H1 (cell line): ENCODE data around the gene LRRC74A. TPM values are rescaled to one million over a fixed set of nuclear protein-coding genes. Genes with fewer than 3 reads are reported as not detected.

ENCODE experiments used
- CTCF ChIA-PET: fragments of 300-600 bp; sonication (Branson Sonifier 250); formaldehyde crosslinking; loops from one replicate; lab custom pipeline; 2021; ENCODE audit not compliant: partially characterized antibody; lab: Charles Lee
- POLR2A ChIA-PET: fragments of 300-600 bp; sonication (Branson Sonifier 250); formaldehyde crosslinking; loops from one replicate; lab custom pipeline; 2021; ENCODE audit warnings: inconsistent platforms; ENCODE audit not compliant: partially characterized antibody; lab: Charles Lee
- DNase-seq, 2 experiments: peaks; one replicate each; pipeline versions ENCODE4 v3.0.0 to v3.0.0-alpha.2; 2010 to 2022; ENCODE audit warnings: low spot score in 2 of 2, low read depth in 1 of 2, mixed read lengths in 1 of 2
- FAIRE-seq: peaks from 2 replicates; lab custom pipeline; 2011; peaks lifted over from hg19 to GRCh38; lab: Jason Lieb, UNC
- H2AFZ ChIP-seq: 2 replicates; pipeline ENCODE4 v1.8.1; 2012; ENCODE audit warnings: low read length, inconsistent platforms
- H2AK5ac ChIP-seq: 2 replicates; pipeline ENCODE4 v1.6.1; 2013; ENCODE audit warnings: low read depth, low read length
- H2BK120ac ChIP-seq: replicated peaks from 2 replicates; pipeline ENCODE3; 2013; ENCODE audit warnings: low read depth, low read length, inconsistent platforms
- H2BK12ac ChIP-seq: 2 replicates; pipeline ENCODE4 v1.6.1; 2013; ENCODE audit warnings: low read depth, low read length
- H2BK15ac ChIP-seq: 2 replicates; pipeline ENCODE4 v1.6.1; 2013; ENCODE audit warnings: low read length
- H2BK20ac ChIP-seq: 2 replicates; pipeline ENCODE4 v1.6.1; 2013; ENCODE audit warnings: low read length
- H2BK5ac ChIP-seq: 2 replicates; pipeline ENCODE4 v1.6.1; 2013; ENCODE audit warnings: low read depth, low read length
- H3K14ac ChIP-seq: 2 replicates; pipeline ENCODE4 v1.6.1; 2013; ENCODE audit warnings: inconsistent platforms; ENCODE audit not compliant: insufficient read length
- H3K18ac ChIP-seq: 2 replicates; pipeline ENCODE4 v1.6.1; 2013; ENCODE audit warnings: low read length; ENCODE audit errors: extremely low read depth
- H3K23ac ChIP-seq: 2 replicates; pipeline ENCODE4 v1.6.1; 2013; ENCODE audit warnings: inconsistent platforms; ENCODE audit not compliant: insufficient read length
- H3K23me2 ChIP-seq: 2 replicates; pipeline ENCODE4 v1.6.1; 2013; ENCODE audit warnings: low read depth, low read length
- H3K27ac ChIP-seq: 2 replicates; pipeline ENCODE4 v1.6.1; 2011; ENCODE audit warnings: low read depth, low read length, inconsistent platforms
- H3K27me3 ChIP-seq, 4 experiments: replicated peaks in 1 of 4; 1 replicate in 1 of 4; 2 replicates in 3 of 4; pipeline versions ENCODE4 v1.6.1 to v1.8.1; 2011 to 2013; ENCODE audit warnings: low read length in 3 of 4, mild to moderate bottlenecking in 3 of 4, inconsistent platforms in 2 of 4, mixed read lengths in 2 of 4, moderate library complexity in 1 of 4; ENCODE audit not compliant: control insufficient read depth in 3 of 4, insufficient read depth in 3 of 4; ENCODE audit errors: extremely low read depth in 1 of 4
- H3K36me3 ChIP-seq, 4 experiments: 2 replicates each; pipeline versions ENCODE4 v1.6.1 to v1.8.1; 2011 to 2013; ENCODE audit warnings: mild to moderate bottlenecking in 4 of 4, low read length in 3 of 4, moderate library complexity in 2 of 4, control low read depth in 1 of 4, inconsistent platforms in 1 of 4; ENCODE audit not compliant: insufficient read depth in 4 of 4, control insufficient read depth in 2 of 4
- H3K4ac ChIP-seq: replicated peaks from 2 replicates; pipeline ENCODE3; 2013; ENCODE audit warnings: low read length, low read depth, mixed read lengths, inconsistent platforms; ENCODE audit not compliant: insufficient read length
- H3K4me1 ChIP-seq, 4 experiments: replicated peaks in 1 of 4; 1 replicate in 1 of 4; 2 replicates in 3 of 4; pipeline versions ENCODE4 v1.6.1 to v1.8.1; 2011 to 2013; ENCODE audit warnings: low read length in 3 of 4, inconsistent platforms in 2 of 4, mixed read lengths in 1 of 4; ENCODE audit not compliant: insufficient read depth in 4 of 4, control insufficient read depth in 3 of 4
- H3K4me2 ChIP-seq, 2 experiments: 2 replicates each; pipeline versions ENCODE4 v1.6.1 to v1.8.1; 2011 to 2013; ENCODE audit warnings: low read depth in 2 of 2, low read length in 2 of 2, control low read depth in 1 of 2, inconsistent platforms in 1 of 2, mild to moderate bottlenecking in 1 of 2; ENCODE audit not compliant: insufficient read depth in 1 of 2
- H3K4me3 ChIP-seq, 4 experiments: fragments of 200-600, 300-600 bp in 1 of 4; sonication (generic), shearing (Covaris generic), sonication (Bioruptor Twin) in 1 of 4; 2 replicates each; pipeline versions ENCODE4 v1.5.1 to v1.8.1; 2011 to 2016; ENCODE audit warnings: low read length in 4 of 4, low read depth in 3 of 4, control low read depth in 2 of 4, inconsistent platforms in 2 of 4, mild to moderate bottlenecking in 2 of 4, mixed read lengths in 1 of 4, moderate library complexity in 1 of 4; ENCODE audit not compliant: insufficient read depth in 2 of 4; ENCODE audit errors: extremely low read depth in 1 of 4
- H3K56ac ChIP-seq: replicated peaks from 2 replicates; pipeline ENCODE3; 2013; ENCODE audit warnings: low read depth, mild to moderate bottlenecking, mixed read lengths, low read length, inconsistent platforms; ENCODE audit not compliant: insufficient read length
- H3K79me1 ChIP-seq: 2 replicates; pipeline ENCODE4 v1.6.1; 2013; ENCODE audit warnings: low read depth, low read length, control low read depth
- H3K79me2 ChIP-seq, 2 experiments: 2 replicates each; pipeline versions ENCODE4 v1.6.1 to v1.8.1; 2012 to 2013; ENCODE audit warnings: low read length in 2 of 2, mild to moderate bottlenecking in 2 of 2, inconsistent platforms in 1 of 2; ENCODE audit not compliant: insufficient read depth in 2 of 2, control insufficient read depth in 1 of 2
- H3K9ac ChIP-seq, 4 experiments: replicated peaks in 1 of 4; 1 replicate in 1 of 4; 2 replicates in 3 of 4; pipeline versions ENCODE4 v1.6.1 to v1.8.1; 2011 to 2013; ENCODE audit warnings: low read depth in 3 of 4, low read length in 3 of 4, control low read depth in 2 of 4, mild to moderate bottlenecking in 2 of 4, moderate library complexity in 2 of 4, inconsistent platforms in 1 of 4; ENCODE audit errors: extremely low read depth in 1 of 4
- H3K9me3 ChIP-seq, 2 experiments: 2 replicates each; pipeline versions ENCODE4 v1.6.1 to v1.8.1; 2012 to 2013; ENCODE audit warnings: mild to moderate bottlenecking in 2 of 2, moderate library complexity in 2 of 2, control low read depth in 1 of 2, inconsistent platforms in 1 of 2, low read depth in 1 of 2, low read length in 1 of 2, mixed read lengths in 1 of 2; ENCODE audit not compliant: insufficient read depth in 2 of 2
- H4K20me1 ChIP-seq, 2 experiments: replicated peaks in 1 of 2; 2 replicates each; pipeline versions ENCODE3 to v1.8.1; 2011 to 2013; ENCODE audit warnings: inconsistent platforms in 2 of 2, low read length in 2 of 2, mild to moderate bottlenecking in 1 of 2; ENCODE audit not compliant: insufficient read depth in 2 of 2, control insufficient read depth in 1 of 2
- H4K5ac ChIP-seq: 2 replicates; pipeline ENCODE4 v1.6.1; 2013; ENCODE audit warnings: low read length, low read depth, mixed read lengths, inconsistent platforms; ENCODE audit not compliant: insufficient read length
- H4K8ac ChIP-seq: 2 replicates; pipeline ENCODE4 v1.8.0; 2013; ENCODE audit warnings: mild to moderate bottlenecking, moderate library complexity, low read length, inconsistent platforms; ENCODE audit not compliant: insufficient read depth; ENCODE audit errors: extremely low read depth
- H4K91ac ChIP-seq: replicated peaks from 2 replicates; pipeline ENCODE3; 2013; ENCODE audit warnings: low read length, mixed read lengths, inconsistent platforms; ENCODE audit not compliant: insufficient read length
- ASH2L ChIP-seq: fragments of 200-600, 300-600 bp; sonication (generic); IDR thresholded peaks from one replicate; pipeline ENCODE4 v1.7.1; 2017; ENCODE audit warnings: low read length
- BACH1 ChIP-seq: IDR thresholded peaks from 2 replicates; pipeline ENCODE4 v1.6.1; 2012; ENCODE audit warnings: low read length, improper control_type of control experiment
- CBX8 ChIP-seq: fragments of 300-800, 300-1000 bp; sonication (generic); IDR thresholded peaks from 2 replicates; pipeline ENCODE4 v1.7.1; 2016; ENCODE audit warnings: low read depth, low read length, borderline replicate concordance
- CTBP2 ChIP-seq: IDR thresholded peaks from 2 replicates; pipeline ENCODE4 v1.7.0; 2011; ENCODE audit warnings: borderline replicate concordance, mild to moderate bottlenecking, moderate library complexity, mixed read lengths, low read length; ENCODE audit not compliant: insufficient read depth, insufficient read length
- EP300 ChIP-seq, 2 experiments: IDR thresholded peaks; 1 replicate in 1 of 2; 2 replicates in 1 of 2; pipeline ENCODE4 v1.6.1; 2011 to 2012; ENCODE audit warnings: low read depth in 2 of 2, low read length in 2 of 2, mild to moderate bottlenecking in 2 of 2, borderline replicate concordance in 1 of 2, inconsistent platforms in 1 of 2, moderate library complexity in 1 of 2
- GTF2F1 ChIP-seq: IDR thresholded peaks from 2 replicates; pipeline ENCODE4 v1.6.1; 2012; ENCODE audit warnings: low read depth, low read length, improper control_type of control experiment, borderline replicate concordance
- MAX ChIP-seq: IDR thresholded peaks from 2 replicates; pipeline ENCODE4 v1.6.1; 2012; ENCODE audit warnings: inconsistent platforms
- POLR2A ChIP-seq, 2 experiments: IDR thresholded peaks; 1 replicate in 1 of 2; 2 replicates in 1 of 2; pipeline ENCODE4 v1.6.1; 2011; ENCODE audit warnings: low read depth in 2 of 2, low read length in 2 of 2, mild to moderate bottlenecking in 2 of 2; ENCODE audit errors: control extremely low read depth in 1 of 2
- SIN3A ChIP-seq, 2 experiments: IDR thresholded peaks in 1 of 2; conservative IDR thresholded peaks in 1 of 2; 2 replicates each; pipeline ENCODE4 v1.6.1; 2011 to 2012; ENCODE audit warnings: low read length in 2 of 2, improper control_type of control experiment in 1 of 2, low read depth in 1 of 2, mild to moderate bottlenecking in 1 of 2
- SP1 ChIP-seq: IDR thresholded peaks from 2 replicates; pipeline ENCODE4 v1.6.1; 2011; ENCODE audit warnings: low read depth, low read length
- SP2 ChIP-seq: IDR thresholded peaks from 2 replicates; pipeline ENCODE4 v1.6.1; 2012; ENCODE audit warnings: mild to moderate bottlenecking, low read length, inconsistent platforms
- TAF1 ChIP-seq: IDR thresholded peaks from 2 replicates; pipeline ENCODE4 v1.6.1; 2011; ENCODE audit warnings: mild to moderate bottlenecking, low read depth, low read length
- USF2 ChIP-seq: IDR thresholded peaks from 2 replicates; pipeline ENCODE4 v1.6.1; 2011; ENCODE audit warnings: low read length, improper control_type of control experiment
- WGBS, 2 experiments: shearing (Covaris generic) in 1 of 2; methylation state at CpG; one replicate each; pipeline versions ENCODE4 v1.1.6 to v1.1.7; 2013 to 2015; ENCODE audit warnings: low lambda C conversion rate in 2 of 2, mixed read lengths in 2 of 2, inconsistent platforms in 1 of 2, low coverage in 1 of 2, missing lambda C conversion rate in 1 of 2; ENCODE audit not compliant: insufficient replicate concordance in 2 of 2, insufficient coverage in 1 of 2, insufficient read length in 1 of 2; ENCODE audit errors: extremely low coverage in 1 of 2, missing lambda C conversion rate in 1 of 2; 5-methylcytosine and 5-hydroxymethylcytosine counted together
- polyA plus RNA-seq, 7 experiments: library from polyadenylated mRNA; depleted of rRNA in 3 of 7; stranded (reverse) in 5 of 7; unstranded in 2 of 7; fragments of >200 nt in 5 of 7; fragments of 200-250 nt in 2 of 7; gene quantifications; 1 replicate in 5 of 7; 2 replicates in 1 of 7; 4 replicates in 1 of 7; pipeline versions ENCODE4 v1.2.1 to v1.2.3, GENCODE V29; 2011 to 2013; ENCODE audit warnings: missing spikeins in 2 of 7, mixed read lengths in 2 of 7
- total RNA-seq: library from RNA; stranded (reverse); fragmentation: NEBNext Ultra II Directional; extraction: Animal tissue kit (Norgen Biotek cat#: 25700); gene quantifications from 2 replicates; pipeline ENCODE4 v1.2.1, GENCODE V29; 2021

The LRRC74A gene
- total and polyA plus RNA-seq, 2 of the 8 experiments (the other 6 are each of a cell fraction or from before 2014, with no cell fraction given), result not detected

DNA sequence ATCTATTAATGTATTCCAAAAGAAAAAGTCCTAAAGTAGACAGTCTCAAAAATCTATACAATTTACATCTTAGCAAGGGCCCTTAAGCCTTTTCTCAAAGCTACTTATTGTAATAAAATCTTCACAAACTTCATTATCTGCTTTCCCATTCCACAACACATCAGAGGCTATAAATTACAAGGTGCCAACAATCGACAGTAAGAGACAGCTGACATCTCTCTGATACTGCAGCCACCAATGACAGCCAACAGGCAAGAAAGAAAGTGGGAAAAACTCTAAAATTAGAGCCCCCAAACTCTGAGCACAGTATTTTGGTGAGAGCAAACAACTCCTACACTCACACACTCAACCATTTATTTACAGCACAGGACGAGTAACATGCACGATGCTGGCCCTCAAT is 15.7 kb upstream of the LRRC74A start:
- no peak overlapping the region for H2BK20ac ChIP-seq
- H4K20me1 ChIP-seq, result peaks cover 3 to 6% of the 10 kb centered on the region in 2 experiments
- H3K36me3 ChIP-seq, result peaks cover 10 to 28% (median 23%) of the 10 kb centered on the region in 4 experiments; a peak in 7 of 8 replicates
- peaks cover 2 to 9% (median 3%) of the 10 kb centered on the region in 4 experiments; a peak in 3 of 7 replicates for H3K4me1 ChIP-seq
- H3K9me3 ChIP-seq, result no peaks in the 10 kb centered on the region
- no peak for FAIRE-seq
- H4K91ac ChIP-seq, result no peak overlapping the region
- no peak overlapping the region for H4K8ac ChIP-seq
- H3K79me1 ChIP-seq, result no peaks in the 10 kb centered on the region
- no peak overlapping the region for H3K4ac ChIP-seq
- no peak overlapping the region for H3K9ac ChIP-seq
- H3K27me3 ChIP-seq, result no peaks in the 10 kb centered on the region
- 97% methylated on average over 3 of the region's 3 CpGs; no CpG with 5 or more reads in 1 of the 2 experiments for WGBS, 2 experiments
- no peak overlapping the region for H3K4me3 ChIP-seq
- peaks cover 5% of the 10 kb centered on the region; the same call in 1 of the 2 replicates for H3K23me2 ChIP-seq
- H3K27ac ChIP-seq, result no peak overlapping the region
- H2AFZ ChIP-seq, result no peak overlapping the region
- POLR2A ChIA-PET, result interaction anchor here (1.1 to 2.5 kb wide), 2 partner anchors 19 to 23 kb away, joined by 3 to 7 read pairs; no protein-coding TSS in a partner anchor
- H3K79me2 ChIP-seq, result peaks cover 0 to 20% of the 10 kb centered on the region in 2 experiments; a peak in 2 of 4 replicates
- H2AK5ac ChIP-seq, result no peak overlapping the region
- H2BK120ac ChIP-seq, result no peak overlapping the region
- H2BK5ac ChIP-seq, result no peak overlapping the region
- DNase-seq, result no peak
- no peak overlapping the region for H3K56ac ChIP-seq
- H3K23ac ChIP-seq, result no peak overlapping the region
- no peak overlapping the region for H4K5ac ChIP-seq
- H2BK12ac ChIP-seq, result no peak overlapping the region
- CTCF ChIA-PET, result interaction anchor here (0.6 to 7.0 kb wide), 12 partner anchors 7 to 649 kb away, joined by 3 to 52 read pairs (median 3); no protein-coding TSS in a partner anchor
- no peak overlapping the region for H3K18ac ChIP-seq
- no peak for TF ChIP-seq MAX
- TF ChIP-seq SP2, result no peak
- no peak for TF ChIP-seq ASH2L
- TF ChIP-seq TAF1, result no peak
- TF ChIP-seq SIN3A (conservative IDR thresholded peaks at IDR 0.05 in 1 of 2, IDR thresholded peaks at IDR 0.05 in 1 of 2; ENCODE audit: low read depth in 1 of 2, low read length in 2 of 2), result no peak
- no peak for TF ChIP-seq CBX8
- no peak for TF ChIP-seq EP300 (IDR thresholded peaks at IDR 0.05; ENCODE audit: borderline replicate concordance in 1 of 2, low read depth in 2 of 2, low read length in 2 of 2)
- TF ChIP-seq POLR2A (IDR thresholded peaks at IDR 0.05; ENCODE audit: control extremely low read depth in 1 of 2, low read depth in 2 of 2, low read length in 2 of 2), result no peak
- TF ChIP-seq CTBP2, result no peak
- TF ChIP-seq USF2, result no peak
- no peak for TF ChIP-seq BACH1
- TF ChIP-seq GTF2F1, result no peak
- TF ChIP-seq SP1, result no peak
- TF ChIP-seq, all 59 proteins: peak for 0
- Histone ChIP-seq H3K14ac (no peak overlapping the region), H3K4me2 (no peak overlapping the region), H2BK15ac (no peak overlapping the region)
